Upper lobe of left lung (tissue), 4 donors: Measurements from ENCODE around the gene NATD1.

Source experiments
- POLR2A ChIP-seq, 4 donors: fragments of 450-650 bp; IDR thresholded peaks; one replicate each; pipeline ENCODE4 v1.5.1; 2016 to 2017; ENCODE audit warnings: antibody characterized with exemption in 4 of 4, mild to moderate bottlenecking in 2 of 4
- POLR2AphosphoS5 ChIP-seq, 2 donors: sonication (generic); formaldehyde crosslinking; IDR thresholded peaks; one replicate each; pipeline ENCODE4 v1.5.1; 2017; ENCODE audit warnings: antibody characterized with exemption in 2 of 2
- TF ChIP-seq, protein P1 (sequence below), 6 experiments: fragments of 450-650 bp in 4 of 6; fragments of 200-600 bp in 2 of 6; sonication (generic) in 2 of 6; IDR thresholded peaks; one replicate each; pipeline ENCODE4 v1.5.1; 2016 to 2019; ENCODE audit warnings: antibody characterized with exemption in 6 of 6

DNA sequence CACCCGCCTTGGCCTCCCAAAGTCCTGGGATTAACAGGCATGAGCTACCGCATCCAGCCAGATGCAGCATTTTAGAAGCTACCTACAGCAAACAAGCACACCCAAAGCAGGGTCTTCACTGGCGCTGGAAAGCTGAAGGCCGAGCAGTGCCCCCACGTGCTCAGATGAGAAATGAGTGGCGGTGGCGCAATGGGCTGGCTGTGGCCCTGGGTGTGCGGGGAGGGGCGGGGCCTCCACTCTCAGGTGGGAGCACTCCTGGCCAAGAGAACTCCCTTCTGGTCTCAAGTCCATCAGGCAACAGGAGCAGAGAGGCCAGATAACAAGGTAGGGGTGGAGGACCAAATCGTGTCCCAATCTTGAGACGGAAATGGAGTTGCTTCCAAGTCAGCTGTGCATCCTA lies 51.3 kb downstream of the NATD1 start:
- TF ChIP-seq, protein P1, sequence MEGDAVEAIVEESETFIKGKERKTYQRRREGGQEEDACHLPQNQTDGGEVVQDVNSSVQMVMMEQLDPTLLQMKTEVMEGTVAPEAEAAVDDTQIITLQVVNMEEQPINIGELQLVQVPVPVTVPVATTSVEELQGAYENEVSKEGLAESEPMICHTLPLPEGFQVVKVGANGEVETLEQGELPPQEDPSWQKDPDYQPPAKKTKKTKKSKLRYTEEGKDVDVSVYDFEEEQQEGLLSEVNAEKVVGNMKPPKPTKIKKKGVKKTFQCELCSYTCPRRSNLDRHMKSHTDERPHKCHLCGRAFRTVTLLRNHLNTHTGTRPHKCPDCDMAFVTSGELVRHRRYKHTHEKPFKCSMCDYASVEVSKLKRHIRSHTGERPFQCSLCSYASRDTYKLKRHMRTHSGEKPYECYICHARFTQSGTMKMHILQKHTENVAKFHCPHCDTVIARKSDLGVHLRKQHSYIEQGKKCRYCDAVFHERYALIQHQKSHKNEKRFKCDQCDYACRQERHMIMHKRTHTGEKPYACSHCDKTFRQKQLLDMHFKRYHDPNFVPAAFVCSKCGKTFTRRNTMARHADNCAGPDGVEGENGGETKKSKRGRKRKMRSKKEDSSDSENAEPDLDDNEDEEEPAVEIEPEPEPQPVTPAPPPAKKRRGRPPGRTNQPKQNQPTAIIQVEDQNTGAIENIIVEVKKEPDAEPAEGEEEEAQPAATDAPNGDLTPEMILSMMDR (IDR thresholded peaks at IDR 0.05): no peak
- TF ChIP-seq POLR2A (IDR thresholded peaks at IDR 0.05) (no peak), POLR2AphosphoS5 (IDR thresholded peaks at IDR 0.05) (no peak)
